IMR-90 (cell line): Measurements from ENCODE around the gene AFG3L2.

Experiments
- MAFK ChIP-seq: IDR thresholded peaks from 2 replicates; pipeline ENCODE4 v1.6.1; 2012; ENCODE audit warnings: low read depth, low read length, improper control_type of control experiment
- POLR2A ChIP-seq: IDR thresholded peaks from 2 replicates; pipeline ENCODE4 v1.6.1; 2012; ENCODE audit warnings: mild to moderate bottlenecking, low read depth, low read length
- TF ChIP-seq, protein P1 (sequence below): conservative IDR thresholded peaks from 2 replicates; pipeline ENCODE4 v1.5.1; 2012; ENCODE audit warnings: mild to moderate bottlenecking, low read depth, low read length, improper control_type of control experiment

- TF ChIP-seq MAFK (no peak), POLR2A (no peak)
- TF ChIP-seq, protein P1, sequence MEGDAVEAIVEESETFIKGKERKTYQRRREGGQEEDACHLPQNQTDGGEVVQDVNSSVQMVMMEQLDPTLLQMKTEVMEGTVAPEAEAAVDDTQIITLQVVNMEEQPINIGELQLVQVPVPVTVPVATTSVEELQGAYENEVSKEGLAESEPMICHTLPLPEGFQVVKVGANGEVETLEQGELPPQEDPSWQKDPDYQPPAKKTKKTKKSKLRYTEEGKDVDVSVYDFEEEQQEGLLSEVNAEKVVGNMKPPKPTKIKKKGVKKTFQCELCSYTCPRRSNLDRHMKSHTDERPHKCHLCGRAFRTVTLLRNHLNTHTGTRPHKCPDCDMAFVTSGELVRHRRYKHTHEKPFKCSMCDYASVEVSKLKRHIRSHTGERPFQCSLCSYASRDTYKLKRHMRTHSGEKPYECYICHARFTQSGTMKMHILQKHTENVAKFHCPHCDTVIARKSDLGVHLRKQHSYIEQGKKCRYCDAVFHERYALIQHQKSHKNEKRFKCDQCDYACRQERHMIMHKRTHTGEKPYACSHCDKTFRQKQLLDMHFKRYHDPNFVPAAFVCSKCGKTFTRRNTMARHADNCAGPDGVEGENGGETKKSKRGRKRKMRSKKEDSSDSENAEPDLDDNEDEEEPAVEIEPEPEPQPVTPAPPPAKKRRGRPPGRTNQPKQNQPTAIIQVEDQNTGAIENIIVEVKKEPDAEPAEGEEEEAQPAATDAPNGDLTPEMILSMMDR = no peak
Observed at GRCh38 chr18:12287131-12287681, 89.8 kb downstream of the AFG3L2 start.
